A549 treated with AZD9567 at 1 μM for 4 hours (cell line): Measurements from ENCODE around the gene KCTD5. TPM values are rescaled to one million over a fixed set of nuclear protein-coding genes. Genes with fewer than 3 reads are reported as not detected.

Source experiments
- total RNA-seq: library from RNA; stranded (reverse); fragments of 200-300 nt; extraction: Qiagen RNA extraction; gene quantifications from 5 replicates; pipeline ENCODE4 v1.2.3, GENCODE V29; 2022; ENCODE audit not compliant: insufficient read depth

KCTD5 gene, protein sequence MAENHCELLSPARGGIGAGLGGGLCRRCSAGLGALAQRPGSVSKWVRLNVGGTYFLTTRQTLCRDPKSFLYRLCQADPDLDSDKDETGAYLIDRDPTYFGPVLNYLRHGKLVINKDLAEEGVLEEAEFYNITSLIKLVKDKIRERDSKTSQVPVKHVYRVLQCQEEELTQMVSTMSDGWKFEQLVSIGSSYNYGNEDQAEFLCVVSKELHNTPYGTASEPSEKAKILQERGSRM
- total RNA-seq = 38.4 to 49.1 TPM (median 46.5 TPM) in 5 replicates

GRCh38 chr16:2682209-2683021 lies at the start of gene KCTD5:
KCTD5 (plus strand) TSS chr16:2682523; CDS start chr16:2682549, 26 bp downstream.

GRCh38 chr16:2720064-2720457 lies 37.7 kb downstream of the KCTD5 start, which contains the start of gene PRSS27:
PRSS27 (minus strand) TSS chr16:2720224; CDS start chr16:2720160, 64 bp downstream.

GRCh38 chr16:2752035-2752849 lies 69.9 kb downstream of the KCTD5 start, which contains the start of gene SRRM2:
SRRM2 (plus strand) TSS chr16:2752638; CDS start chr16:2756365, 3,727 bp downstream.

Other genes with a start within 250 kb of the KCTD5 start
- gene TEDC2, start 222.4 kb upstream of the KCTD5 start, total RNA-seq = 16.9 to 23.5 TPM (median 22.4 TPM) in 5 replicates
- 0.03 to 0.06 TPM (median 0.05 TPM) in 4 of 5 replicates, not detected in the other for gene NTN3, start 211.2 kb upstream of the KCTD5 start, total RNA-seq
- gene TBC1D24, start 207.4 kb upstream of the KCTD5 start, total RNA-seq = 5.2 to 10.0 TPM (median 9.2 TPM) in 5 replicates
- gene ATP6V0C, start 168.6 kb upstream of the KCTD5 start, total RNA-seq = 136 to 293 TPM (median 242 TPM) in 5 replicates
- 18.8 to 29.9 TPM (median 27.7 TPM) in 5 replicates for gene AMDHD2, start 162.2 kb upstream of the KCTD5 start, total RNA-seq
- gene CEMP1, start 151.1 kb upstream of the KCTD5 start, total RNA-seq = 0.08 to 0.13 TPM (median 0.09 TPM) in 3 of 5 replicates, not detected in the others
- 22.7 to 27.3 TPM (median 23.8 TPM) in 5 replicates for gene PDPK1, start 144.5 kb upstream of the KCTD5 start, total RNA-seq
- gene PRSS27, start 37.7 kb downstream of the KCTD5 start, total RNA-seq = 1.5 to 2.4 TPM (median 1.6 TPM) in 5 replicates
- 299 to 450 TPM (median 440 TPM) in 5 replicates for gene SRRM2, start 70.1 kb downstream of the KCTD5 start, total RNA-seq
- gene ELOB, start 94.8 kb downstream of the KCTD5 start, total RNA-seq = 407 to 510 TPM (median 497 TPM) in 5 replicates
- gene PRSS33, start 105.0 kb downstream of the KCTD5 start, total RNA-seq = 0.06 TPM in 1 of 5 replicates, not detected in the others
- gene PRSS41, start 115.9 kb downstream of the KCTD5 start, total RNA-seq = not detected in 5 replicates
- 0.16 to 0.24 TPM in 2 of 5 replicates, not detected in the others for gene PRSS21, start 134.7 kb downstream of the KCTD5 start, total RNA-seq
- gene ZG16B, start 147.8 kb downstream of the KCTD5 start, total RNA-seq = 0.49 to 0.80 TPM (median 0.66 TPM) in 4 of 5 replicates, not detected in the other
- 0.67 to 1.9 TPM (median 1.1 TPM) in 5 replicates for gene PRSS22, start 175.6 kb downstream of the KCTD5 start, total RNA-seq
- 48.1 to 54.9 TPM (median 50.4 TPM) in 5 replicates for gene FLYWCH2, start 200.7 kb downstream of the KCTD5 start, total RNA-seq
- gene FLYWCH1, start 229.4 kb downstream of the KCTD5 start, total RNA-seq = 23.6 to 29.2 TPM (median 26.3 TPM) in 5 replicates